Large intestine (tissue), 3 donors: ENCODE data around the gene POTEJ. TPM values are rescaled to one million over a fixed set of nuclear protein-coding genes. Genes with fewer than 3 reads are reported as not detected.
"Not testable (repeated sequence)": the region's sequence is repeated elsewhere in the genome, so short reads cannot be mapped to it uniquely, and the experiment has no call there.

Experiments used
- DNase-seq, 2 donors: peaks; one replicate each; pipeline versions ENCODE4 v3.0.0 to v3.0.0-alpha.2; 2013
- H3K27ac ChIP-seq: one replicate; pipeline ENCODE4 v1.5.1; 2013; ENCODE audit warnings: low read length
- H3K27me3 ChIP-seq: 2 replicates; pipeline ENCODE4 v1.6.1; 2013; ENCODE audit warnings: low read length; ENCODE audit not compliant: control insufficient read depth, insufficient read depth
- H3K36me3 ChIP-seq: 2 replicates; pipeline ENCODE4 v1.6.1; 2013; ENCODE audit warnings: low read length; ENCODE audit not compliant: control insufficient read depth, insufficient read depth
- H3K4me1 ChIP-seq: one replicate; pipeline ENCODE4 v1.6.1; 2013; ENCODE audit warnings: low read length; ENCODE audit not compliant: control insufficient read depth, insufficient read depth
- H3K4me3 ChIP-seq: one replicate; pipeline ENCODE4 v1.5.1; 2013; ENCODE audit warnings: low read length
- H3K9me3 ChIP-seq: one replicate; pipeline ENCODE4 v1.6.1; 2013; ENCODE audit warnings: mild to moderate bottlenecking, low read depth, low read length, moderate library complexity; ENCODE audit not compliant: control insufficient read depth
- WGBS: methylation state at CpG from one replicate; pipeline ENCODE4 v1.1.5; 2013; ENCODE audit warnings: low lambda C conversion rate; ENCODE audit not compliant: insufficient coverage; 5-methylcytosine and 5-hydroxymethylcytosine counted together
- polyA plus RNA-seq: library from polyadenylated mRNA; unstranded; fragments of 120-200 nt; gene quantifications from one replicate; pipeline ENCODE4 v1.2.1, GENCODE V29; 2013

Gene POTEJ
- polyA plus RNA-seq, 1 donor, result 0.07 TPM

DNA sequence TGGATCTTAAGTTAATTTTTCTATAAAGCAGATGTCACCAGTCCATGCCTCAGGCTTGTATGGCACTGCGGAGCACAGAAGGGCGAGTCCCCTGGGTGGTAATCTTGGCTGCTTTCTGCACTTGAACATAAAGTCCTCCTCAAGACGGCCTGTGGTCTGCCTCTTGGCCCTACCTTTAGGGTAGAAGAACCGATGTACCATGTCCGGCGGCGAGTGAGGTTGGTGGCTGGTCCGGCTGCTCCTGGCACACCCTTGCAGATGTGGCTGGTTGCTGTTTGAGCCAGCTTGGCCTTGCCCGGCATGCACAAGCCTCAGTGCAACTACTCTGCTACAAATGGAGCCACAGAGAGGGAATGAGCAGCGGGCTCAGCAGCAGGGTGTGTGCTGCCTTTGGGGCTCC, 56.3 kb downstream of the POTEJ start:
- no CpG with 5 or more reads among the region's 10 CpGs for WGBS
- H3K4me1 ChIP-seq, DNase-seq, H3K4me3 ChIP-seq, H3K27me3 ChIP-seq, H3K36me3 ChIP-seq, H3K9me3 ChIP-seq, H3K27ac ChIP-seq: not testable (repeated sequence)

GRCh38 chr2:130670026-130670745, 58.9 kb downstream of the POTEJ start:
- not testable (repeated sequence) for H3K4me1 ChIP-seq, DNase-seq, H3K9me3 ChIP-seq, H3K27me3 ChIP-seq, H3K4me3 ChIP-seq, H3K27ac ChIP-seq, H3K36me3 ChIP-seq
- WGBS, result no CpG with 5 or more reads among the region's 13 CpGs

DNA sequence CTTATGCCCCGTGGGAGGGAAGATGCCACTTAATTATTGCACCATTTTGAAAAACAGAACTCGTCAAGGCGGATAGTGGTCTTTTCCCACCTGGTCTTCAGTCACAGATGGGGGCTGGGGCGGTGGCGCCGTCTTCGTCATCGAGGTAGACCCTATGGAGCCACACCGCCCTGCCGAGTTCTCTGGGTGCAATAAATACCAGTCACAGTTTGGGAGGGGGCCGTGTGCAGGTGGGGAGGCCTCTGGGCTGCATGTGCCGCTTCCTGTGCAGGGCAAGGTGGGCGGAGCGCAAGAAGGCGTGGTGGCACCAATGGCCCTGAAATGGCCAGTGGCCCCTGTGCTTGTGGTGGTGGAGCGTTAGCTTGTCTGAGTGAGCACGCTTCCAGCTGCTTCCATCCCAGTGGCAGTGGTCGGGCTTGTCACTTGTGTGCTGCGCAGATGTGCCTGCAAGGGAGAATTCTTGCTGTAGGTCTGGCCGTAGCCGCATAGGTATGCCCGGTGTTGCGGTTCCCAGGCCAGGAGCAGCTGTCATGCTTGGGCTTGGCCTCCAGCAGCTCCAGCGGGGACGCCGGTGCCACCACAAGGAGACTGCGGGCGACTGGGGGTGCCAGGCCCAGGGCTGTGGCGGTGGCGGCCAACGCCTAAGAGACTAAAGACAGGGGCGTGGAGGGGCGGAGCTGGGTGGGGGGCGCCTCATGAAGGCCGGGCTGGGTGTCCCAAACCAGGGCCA, 81.0 kb downstream of the POTEJ start:
- no CpG with 5 or more reads among the region's 35 CpGs for WGBS
- not testable (repeated sequence) for H3K4me3 ChIP-seq, H3K9me3 ChIP-seq, H3K4me1 ChIP-seq, H3K27me3 ChIP-seq, DNase-seq, H3K27ac ChIP-seq, H3K36me3 ChIP-seq

DNA sequence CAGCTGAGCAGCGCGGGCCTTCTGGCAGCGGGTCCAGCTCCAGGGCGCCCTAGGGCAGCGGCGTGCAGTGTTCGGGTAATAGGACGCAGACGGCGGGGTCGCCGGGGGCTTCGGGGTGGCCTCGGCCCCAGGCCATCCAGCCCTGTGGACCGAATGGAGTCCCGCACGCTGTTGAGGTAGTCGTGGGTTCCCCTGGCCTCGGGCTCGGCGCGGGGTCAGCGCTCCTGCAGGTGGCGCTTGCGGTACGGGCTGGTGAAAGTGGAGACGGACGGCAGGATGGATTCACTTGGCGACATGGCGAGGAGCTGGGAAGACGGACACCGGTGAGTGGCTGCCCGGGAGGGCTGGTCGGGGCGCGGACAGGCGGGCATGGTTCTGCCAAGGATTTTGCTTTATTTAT, 82.2 kb downstream of the POTEJ start:
- not testable (repeated sequence) for H3K4me1 ChIP-seq, H3K27ac ChIP-seq, H3K36me3 ChIP-seq, H3K27me3 ChIP-seq, H3K9me3 ChIP-seq
- H3K4me3 ChIP-seq, result peak overlapping the region; percentile 33
- WGBS, result no CpG with 5 or more reads among the region's 37 CpGs
- peak; percentile 4 to 25 for DNase-seq

DNA sequence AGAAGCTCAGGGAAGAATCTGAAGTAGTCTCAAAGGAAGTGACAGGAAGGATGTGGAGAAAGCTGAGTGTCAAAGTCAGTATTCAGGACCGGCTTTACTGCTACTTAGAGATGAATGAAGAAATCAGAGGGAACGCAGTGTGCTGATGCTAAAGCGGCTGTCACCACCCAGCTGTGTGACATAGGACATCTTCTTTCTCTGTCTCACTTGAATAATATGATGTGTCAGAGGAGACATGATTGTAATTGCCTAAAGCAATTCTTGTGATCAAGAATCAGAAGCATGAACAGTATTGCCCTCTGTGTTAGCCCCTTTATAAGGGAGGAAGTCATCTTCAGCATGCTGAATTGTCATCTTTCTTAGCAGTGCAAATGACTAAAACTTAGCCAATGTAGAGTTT, 92.0 kb downstream of the POTEJ start:
- not testable (repeated sequence) for H3K9me3 ChIP-seq, H3K4me3 ChIP-seq, H3K36me3 ChIP-seq, H3K4me1 ChIP-seq, H3K27ac ChIP-seq, DNase-seq, H3K27me3 ChIP-seq
- no CpG with 5 or more reads among the region's 3 CpGs for WGBS

Other genes starting within 250 kb of the POTEJ start
- 0.10 TPM for gene POTEI, start 102.1 kb upstream of the POTEJ start, polyA plus RNA-seq
- gene CFC1B, start 90.2 kb upstream of the POTEJ start, polyA plus RNA-seq, result 0.16 TPM
- gene CFC1, start 11.9 kb upstream of the POTEJ start, polyA plus RNA-seq, result 3.7 TPM
- gene GPR148, start 117.6 kb downstream of the POTEJ start, polyA plus RNA-seq, result 0.37 TPM
- gene AMER3, start 144.1 kb downstream of the POTEJ start, polyA plus RNA-seq, result 1.3 TPM
- 5.4 TPM for gene ARHGEF4, start 225.5 kb downstream of the POTEJ start, polyA plus RNA-seq